GM23248 (cell line): ENCODE measurements around the gene MTA2. TPM values are rescaled to one million over a fixed set of nuclear protein-coding genes. Genes with fewer than 3 reads are reported as not detected.
"Not testable (repeated sequence)": the region's sequence is repeated elsewhere in the genome, so short reads cannot be mapped to it uniquely, and the experiment has no call there.

Source experiments
- DNase-seq: peaks from one replicate; pipeline ENCODE4 v3.0.0-alpha.2; 2015
- H2AFZ ChIP-seq: fragments of 200-600 bp; sonication (generic); 2 replicates; pipeline ENCODE4 v1.6.1; 2016; ENCODE audit warnings: antibody characterized with exemption
- H3F3A ChIP-seq: fragments of 200-600 bp; sonication (generic); 2 replicates; pipeline ENCODE4 v1.6.1; 2016; ENCODE audit warnings: mild to moderate bottlenecking, antibody characterized with exemption, mixed run types; ENCODE audit not compliant: insufficient read depth
- H3K27ac ChIP-seq: fragments of 200-600 bp; sonication (generic); 2 replicates; pipeline ENCODE4 v1.5.1; 2016; ENCODE audit warnings: mild to moderate bottlenecking
- H3K27me3 ChIP-seq: fragments of 200-600 bp; sonication (generic); replicated peaks from 2 replicates; pipeline ENCODE4 v1.6.1; 2016; ENCODE audit warnings: mild to moderate bottlenecking; ENCODE audit not compliant: insufficient read depth
- H3K36me3 ChIP-seq: fragments of 200-600 bp; sonication (generic); 2 replicates; pipeline ENCODE4 v1.6.1; 2016; ENCODE audit warnings: low read depth, mild to moderate bottlenecking
- H3K4me1 ChIP-seq: fragments of 200-600 bp; sonication (generic); 2 replicates; pipeline ENCODE4 v1.6.1; 2016; ENCODE audit warnings: mild to moderate bottlenecking; ENCODE audit not compliant: insufficient read depth
- H3K4me2 ChIP-seq: fragments of 200-600 bp; sonication (generic); one replicate; pipeline ENCODE4 v1.6.1; 2016; ENCODE audit warnings: mild to moderate bottlenecking; ENCODE audit not compliant: unreplicated experiment
- H3K4me3 ChIP-seq: fragments of 200-600 bp; sonication (generic); 2 replicates; pipeline ENCODE4 v1.5.1; 2016; ENCODE audit warnings: mild to moderate bottlenecking
- H3K79me2 ChIP-seq: fragments of 200-600 bp; sonication (generic); 2 replicates; pipeline ENCODE4 v1.6.1; 2016; ENCODE audit warnings: mild to moderate bottlenecking; ENCODE audit not compliant: insufficient read depth
- H3K9ac ChIP-seq: fragments of 200-600 bp; sonication (generic); 2 replicates; pipeline ENCODE4 v1.6.1; 2016; ENCODE audit warnings: mild to moderate bottlenecking
- H3K9me2 ChIP-seq: fragments of 200-600 bp; sonication (generic); 2 replicates; pipeline ENCODE4 v1.6.1; 2016; ENCODE audit warnings: mixed run types, mild to moderate bottlenecking, moderate library complexity; ENCODE audit not compliant: insufficient read depth
- H3K9me3 ChIP-seq: fragments of 200-600 bp; sonication (generic); one replicate; pipeline ENCODE4 v1.6.1; 2017; ENCODE audit warnings: low read depth
- H4K20me1 ChIP-seq: fragments of 200-600 bp; sonication (generic); 2 replicates; pipeline ENCODE4 v1.6.0; 2016; ENCODE audit not compliant: insufficient read depth
- EZH2 ChIP-seq: fragments of 200-600 bp; sonication (generic); IDR thresholded peaks from 2 replicates; pipeline ENCODE4 v1.6.1; 2018; ENCODE audit warnings: antibody characterized with exemption, mild to moderate bottlenecking; ENCODE audit not compliant: insufficient read depth, poor library complexity, severe bottlenecking
- EZH2phosphoT487 ChIP-seq: fragments of 200-600 bp; sonication (generic); IDR thresholded peaks from 2 replicates; pipeline ENCODE4 v1.6.1; 2018; ENCODE audit warnings: antibody characterized with exemption, moderate library complexity, mild to moderate bottlenecking, low read depth; ENCODE audit not compliant: insufficient read depth
- WGBS, 2 experiments: methylation state at CpG; one replicate each; pipeline ENCODE4 v1.1.6; 2015 to 2017; ENCODE audit warnings: low lambda C conversion rate in 2 of 2, low coverage in 1 of 2; ENCODE audit errors: missing lambda C conversion rate in 2 of 2; 5-methylcytosine and 5-hydroxymethylcytosine counted together
- in situ Hi-C: fragments of 300-500 bp; cut with MboI; formaldehyde crosslinking; loops from 2 replicates; pipeline ENCODE4 v1.15.0; 2020
- polyA plus RNA-seq: library from polyadenylated mRNA; unstranded; fragments of >200 nt; fragmentation: Nextera tagmentation; extraction: Ambion mirVana; gene quantifications from 2 replicates; pipeline ENCODE4 v1.2.1, GENCODE V29; 2016
- total RNA-seq: library from RNA; depleted of rRNA; stranded (reverse); fragments of >200 nt; shearing (Covaris generic); gene quantifications from 2 replicates; pipeline ENCODE4 v1.2.3, GENCODE V29; 2014

Gene MTA2
- total and polyA plus RNA-seq, 2 experiments from 2014 or later: 28.9 to 98.8 TPM

- Histone ChIP-seq H3K4me3 (peak overlapping the region; percentile 94), H3K27me3 (no peaks in the 10 kb centered on the region), H3K4me2 (peak overlapping the region; percentile 95), H3K4me1 (peaks cover 22% of the 10 kb centered on the region), H3K79me2 (peaks cover 95% of the 10 kb centered on the region), H3F3A (peaks cover 26% of the 10 kb centered on the region), H2AFZ (no peak overlapping the region), H3K9me3 (no peaks in the 10 kb centered on the region), H3K27ac (peak overlapping the region; percentile 66; the same call in 1 of the 2 replicates), H4K20me1 (no peaks in the 10 kb centered on the region), H3K36me3 (peaks cover 40% of the 10 kb centered on the region), H3K9ac (peak overlapping the region; percentile 91), H3K9me2 (no peaks in the 10 kb centered on the region)
- WGBS, 2 experiments: 79 to 83% methylated on average over 12 of the region's 12 CpGs
- in situ Hi-C loops: no loop called here
- TF ChIP-seq EZH2 (no peak), EZH2phosphoT487 (no peak)
- no peak for DNase-seq
Observed at GRCh38 chr11:62572431-62572830, 29.2 kb downstream of the MTA2 start.

DNA sequence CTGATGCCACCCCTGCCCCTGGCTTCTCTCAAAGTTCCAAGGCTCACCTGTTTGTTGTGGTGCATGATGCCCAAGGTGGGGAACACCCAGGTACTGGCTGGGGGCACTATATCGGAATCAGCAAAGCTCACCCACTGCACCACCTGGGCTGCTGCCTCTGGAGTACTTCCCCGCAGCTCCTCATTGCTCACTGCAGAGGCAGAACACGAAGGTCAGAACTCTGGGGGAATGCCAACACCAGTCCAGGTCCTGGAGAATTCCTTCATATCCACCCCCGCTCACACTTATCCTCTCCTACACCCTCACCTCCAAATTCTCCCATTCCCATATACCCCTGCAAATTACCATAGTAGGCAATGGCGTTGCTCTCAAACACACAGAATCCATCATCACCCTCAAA is 30.2 kb downstream of the MTA2 start:
- DNase-seq, H3K9me2 ChIP-seq, H4K20me1 ChIP-seq, H3K9me3 ChIP-seq, H2AFZ ChIP-seq, in situ Hi-C loops, H3K27me3 ChIP-seq: not testable (repeated sequence)
- peaks cover 22% of the 10 kb centered on the region for H3K4me1 ChIP-seq
- 0 out of 2 replicates have a peak overlapping the region, but pooled peaks have one; percentile 2 for H3K27ac ChIP-seq
- H3K36me3 ChIP-seq: peaks cover 48% of the 10 kb centered on the region
- H3K79me2 ChIP-seq: peaks cover 96% of the 10 kb centered on the region
- peak overlapping the region; percentile 94; the same call in 1 of the 2 replicates for H3K4me3 ChIP-seq
- H3K9ac ChIP-seq: peak overlapping the region; percentile 91; the same call in 1 of the 2 replicates
- WGBS, 2 experiments: 98% methylated on average over 5 of the region's 5 CpGs
- H3F3A ChIP-seq: peaks cover 33% of the 10 kb centered on the region
- H3K4me2 ChIP-seq: peak overlapping the region; percentile 7

DNA sequence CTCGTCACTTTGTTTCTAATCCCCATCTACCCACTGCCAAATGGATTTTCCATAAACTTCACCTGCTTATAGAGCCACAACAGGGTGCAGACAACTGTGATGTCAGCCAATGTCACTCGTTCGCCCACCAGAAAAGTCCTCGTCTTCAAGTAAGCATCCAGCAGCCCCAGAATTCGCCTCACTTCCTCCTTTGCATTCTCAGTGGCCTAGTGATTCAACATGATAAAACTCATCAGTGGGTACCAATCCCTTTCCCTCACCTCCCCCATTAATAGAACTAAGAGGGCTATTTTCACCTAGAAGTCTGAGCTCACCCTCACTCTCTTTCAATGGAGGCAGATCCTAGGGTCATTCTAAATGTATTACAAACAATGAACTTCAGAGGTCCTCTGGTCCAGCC is 30.8 kb downstream of the MTA2 start:
- H3K27ac ChIP-seq, H3K4me2 ChIP-seq, H3K4me3 ChIP-seq, H2AFZ ChIP-seq, H3K9me3 ChIP-seq, H3K27me3 ChIP-seq, in situ Hi-C loops, DNase-seq, H4K20me1 ChIP-seq, H3K9me2 ChIP-seq: not testable (repeated sequence)
- Histone ChIP-seq H3K36me3 (peaks cover 54% of the 10 kb centered on the region), H3K79me2 (peaks cover 96% of the 10 kb centered on the region), H3K9ac (peak overlapping the region; percentile 91; the same call in 1 of the 2 replicates), H3F3A (peaks cover 39% of the 10 kb centered on the region), H3K4me1 (peaks cover 20% of the 10 kb centered on the region)
- WGBS, 2 experiments: 91 to 95% methylated on average over 5 of the region's 5 CpGs

DNA sequence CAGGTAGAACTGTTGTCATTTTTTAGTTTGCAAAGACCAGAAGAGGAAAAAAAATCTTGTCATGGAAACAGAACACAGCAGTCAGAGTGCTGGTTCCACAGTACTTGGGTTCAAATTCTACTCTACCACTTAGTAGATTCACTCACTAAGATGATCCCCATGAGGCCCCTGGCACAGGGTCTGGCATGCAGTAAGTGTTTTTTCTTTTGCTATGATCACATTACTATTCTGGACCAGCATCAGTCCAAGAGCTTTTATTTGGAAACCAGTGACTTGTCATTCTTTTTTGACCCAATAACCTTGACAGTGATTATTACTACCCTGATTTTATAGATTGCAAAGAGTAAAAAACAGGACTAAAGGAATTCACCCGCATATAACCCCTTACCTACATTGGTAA is 32.1 kb downstream of the MTA2 start:
- Histone ChIP-seq H4K20me1 (no peaks in the 10 kb centered on the region), H2AFZ (no peak overlapping the region), H3K27me3 (no peaks in the 10 kb centered on the region), H3F3A (peaks cover 51% of the 10 kb centered on the region), H3K4me2 (no peak overlapping the region), H3K9ac (no peak overlapping the region), H3K4me1 (peaks cover 16% of the 10 kb centered on the region; the same call in 1 of the 2 replicates), H3K9me2 (no peaks in the 10 kb centered on the region), H3K27ac (0 out of 2 replicates have a peak overlapping the region, but pooled peaks have one; percentile 1), H3K36me3 (peaks cover 66% of the 10 kb centered on the region), H3K79me2 (peaks cover 96% of the 10 kb centered on the region), H3K4me3 (no peak overlapping the region), H3K9me3 (no peaks in the 10 kb centered on the region)
- DNase-seq: no peak
- TF ChIP-seq EZH2 (no peak), EZH2phosphoT487 (no peak)
- WGBS, 2 experiments: 96 to 100% methylated on average over 1 of the region's 1 CpG
- in situ Hi-C loops: no loop called here
